NK-92 treated with Interleukin-12 subunit alpha and Interleukin-12 subunit beta, amount 100 ng/mL, for 24 hours (cell line): ENCODE data around the gene TELO2.

Experiments used
- DNase-seq: peaks from one replicate; lab custom pipeline; 2025; lab: John Stamatoyannopoulos, UW

Gene TELO2

GRCh38 chr16:1537138-1537577, 44.0 kb downstream of the TELO2 start:
- no peak for DNase-seq

DNA sequence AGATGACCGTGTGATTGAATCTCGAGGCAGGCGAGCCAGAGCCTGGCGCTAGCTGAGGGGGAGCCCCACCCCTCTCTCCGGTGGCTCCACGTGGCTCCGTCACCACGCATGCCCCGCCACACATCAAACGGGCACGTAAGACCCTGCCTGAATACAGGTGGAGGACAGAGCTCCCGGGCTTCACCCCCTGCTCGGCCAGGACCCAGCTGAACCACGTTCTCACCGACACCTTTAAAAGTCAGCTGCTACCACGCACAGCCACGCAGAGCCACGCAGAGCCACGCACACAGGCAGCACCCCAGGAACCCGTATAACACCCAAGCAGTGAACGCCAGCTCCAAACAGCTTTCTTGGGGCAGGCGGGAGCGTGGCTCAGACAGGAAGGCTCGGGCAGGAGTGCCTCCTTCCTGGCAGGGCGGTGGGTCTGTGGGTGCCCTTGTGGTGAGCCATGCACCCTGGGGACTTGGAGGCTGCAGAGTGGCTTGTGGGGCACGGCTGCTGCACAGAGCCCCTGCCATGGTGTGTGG, 44.7 kb downstream of the TELO2 start:
- DNase-seq: no peak

DNA sequence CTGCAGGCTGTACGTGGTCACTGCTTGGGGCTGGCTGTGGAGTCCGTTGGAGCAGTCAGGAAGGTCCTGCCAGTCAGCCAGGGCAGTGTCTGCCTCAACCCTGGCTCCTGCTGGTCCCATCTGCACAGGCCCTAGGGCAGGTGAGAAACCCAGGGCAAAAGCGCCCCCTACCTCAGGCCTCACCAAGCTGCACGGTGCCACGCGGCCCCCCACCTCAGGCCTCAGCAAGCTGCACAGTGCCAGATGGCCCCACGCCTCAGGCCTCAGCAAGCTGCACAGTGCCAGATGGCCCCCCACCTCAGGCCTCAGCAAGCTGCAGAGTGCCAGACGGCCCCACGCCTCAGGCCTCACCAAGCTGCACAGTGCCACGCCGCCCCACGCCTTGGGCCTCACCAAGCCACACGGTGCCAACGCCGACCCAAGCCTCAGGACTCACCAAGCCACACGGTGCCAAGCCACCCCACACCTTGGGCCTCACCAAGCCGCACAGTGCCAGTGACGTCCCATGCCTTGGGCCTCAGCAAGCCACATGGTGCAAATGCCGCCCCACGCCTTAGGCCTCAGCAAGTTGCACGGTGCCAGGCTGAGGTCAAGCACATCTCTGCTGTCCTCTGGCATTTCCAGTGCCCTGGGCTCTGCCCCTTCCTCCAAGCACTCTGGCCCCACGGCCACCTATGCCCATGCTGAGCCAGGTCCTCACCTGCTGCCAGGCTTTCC, 45.8 kb downstream of the TELO2 start:
- no peak for DNase-seq

- DNase-seq: no peak
Measured at GRCh38 chr16:1539720-1540555, 46.8 kb downstream of the TELO2 start.

DNA sequence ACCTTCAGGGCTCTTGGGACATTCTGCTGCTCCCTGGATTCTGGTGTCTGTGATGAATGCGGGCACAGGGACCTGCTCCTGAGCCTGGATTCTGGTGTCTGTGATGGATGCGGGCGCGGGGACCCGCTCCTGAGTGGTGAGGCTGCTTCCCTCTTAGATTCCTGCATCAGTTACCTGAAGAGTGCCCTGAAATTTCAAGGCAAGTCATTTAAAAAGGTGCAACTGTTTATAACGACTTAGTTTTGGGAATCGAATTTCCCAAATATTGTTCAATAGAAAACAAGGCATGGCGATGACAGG, 47.3 kb downstream of the TELO2 start:
- no peak for DNase-seq

- no peak for DNase-seq
Measured at GRCh38 chr16:1541293-1542165, 48.4 kb downstream of the TELO2 start.

GRCh38 chr16:1542166-1542500, 49.0 kb downstream of the TELO2 start:
- no peak for DNase-seq

- DNase-seq: no peak
Measured at GRCh38 chr16:1542533-1542932, 49.4 kb downstream of the TELO2 start.

- no peak for DNase-seq
Measured at GRCh38 chr16:1543085-1543896, 50.1 kb downstream of the TELO2 start.

GRCh38 chr16:1545044-1546040, 52.2 kb downstream of the TELO2 start:
- no peak for DNase-seq

GRCh38 chr16:1546430-1546829, 53.3 kb downstream of the TELO2 start:
- no peak for DNase-seq

- DNase-seq: no peak
Measured at GRCh38 chr16:1548233-1548632, 55.1 kb downstream of the TELO2 start.

DNA sequence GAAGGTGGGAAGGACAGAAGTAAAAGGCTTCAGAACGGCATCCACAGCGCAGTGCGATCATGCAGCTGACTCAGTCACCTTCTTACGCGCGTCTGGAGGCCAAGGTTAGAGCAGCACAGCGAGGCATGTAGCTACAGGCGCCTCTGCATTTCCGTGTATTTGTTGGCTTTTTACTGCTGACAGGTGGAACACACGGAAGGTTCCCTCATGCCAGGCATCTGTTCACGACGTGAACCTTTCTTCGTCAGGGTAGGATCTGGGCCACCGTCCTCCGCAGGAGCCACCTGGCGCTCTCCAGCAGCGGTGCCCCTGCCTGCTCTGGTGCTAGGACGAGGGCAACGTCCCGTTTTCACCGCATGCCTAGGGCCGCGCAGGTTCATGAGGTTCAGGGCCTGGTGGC, 55.6 kb downstream of the TELO2 start:
- no peak for DNase-seq

GRCh38 chr16:1550069-1550468, 56.9 kb downstream of the TELO2 start:
- DNase-seq: no peak

DNA sequence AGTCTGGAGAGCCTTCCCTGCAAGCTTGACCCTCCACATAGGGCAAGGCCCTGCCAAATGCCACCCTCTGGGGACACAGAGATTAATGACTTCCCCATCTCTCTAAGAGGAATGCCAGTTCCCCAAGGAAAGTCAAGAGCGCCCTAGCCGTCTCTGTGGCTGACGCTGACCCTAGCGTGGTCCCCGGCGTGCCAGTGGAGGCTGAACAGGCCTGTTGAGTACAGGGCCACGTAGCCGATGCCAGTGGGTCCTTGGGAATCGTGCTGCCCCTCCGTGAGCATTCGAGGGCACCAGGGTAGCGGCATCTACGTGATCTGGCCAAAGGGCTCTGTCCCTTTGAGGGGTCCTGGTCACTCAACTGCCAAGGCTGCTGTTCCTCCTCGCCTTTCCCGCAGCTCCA, 57.5 kb downstream of the TELO2 start:
- no peak for DNase-seq

DNA sequence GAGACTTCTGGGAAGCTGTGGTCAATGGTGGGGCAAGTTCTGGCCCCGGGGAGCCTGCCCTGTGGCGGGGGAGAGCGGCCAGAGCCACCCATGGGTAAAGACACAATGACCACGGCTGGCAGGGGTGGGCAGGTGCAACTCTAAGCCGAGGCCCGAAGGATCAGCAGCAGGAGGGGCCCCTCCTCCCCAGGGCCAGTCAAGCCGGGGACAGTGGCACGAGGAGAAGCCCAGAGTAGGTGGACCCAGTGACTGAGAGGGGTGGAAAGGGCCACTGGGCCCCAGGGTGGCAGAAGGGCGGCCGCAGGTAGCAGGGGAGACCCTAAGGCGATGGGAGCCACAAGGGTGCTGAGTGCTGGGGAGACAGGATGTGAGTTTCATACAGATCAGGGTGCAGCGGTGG, 58.0 kb downstream of the TELO2 start:
- no peak for DNase-seq

DNA sequence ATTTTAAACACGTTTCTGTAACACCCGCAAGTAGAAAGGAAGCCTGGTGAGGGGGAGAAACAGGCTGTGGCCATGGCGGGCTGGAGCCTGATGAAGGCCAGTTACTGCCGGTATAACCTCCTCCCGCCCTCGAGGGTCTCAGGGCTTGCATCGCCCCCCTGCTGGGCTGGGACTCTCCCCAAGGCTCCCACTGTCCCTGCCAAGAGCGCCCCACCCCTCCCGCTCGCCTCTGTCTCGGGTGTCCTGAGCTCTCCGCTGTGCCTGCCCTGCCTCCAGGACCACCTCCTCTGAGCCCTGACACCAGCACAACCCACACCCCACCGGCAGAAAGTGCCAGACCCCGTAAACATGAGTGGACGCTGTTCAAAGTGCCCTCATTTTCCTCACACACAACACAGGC, 59.0 kb downstream of the TELO2 start:
- DNase-seq: no peak

- no peak for DNase-seq
Measured at GRCh38 chr16:1553946-1554825, 61.0 kb downstream of the TELO2 start.

- no peak for DNase-seq
Measured at GRCh38 chr16:1554826-1555445, 61.8 kb downstream of the TELO2 start.
